ENCODE measurements around the gene SNCB. TPM values are rescaled to one million over a fixed set of nuclear protein-coding genes. Genes with fewer than 3 reads are reported as not detected.

SNCB gene
- polyA plus RNA-seq, 1 donor, result not detected

DNA sequence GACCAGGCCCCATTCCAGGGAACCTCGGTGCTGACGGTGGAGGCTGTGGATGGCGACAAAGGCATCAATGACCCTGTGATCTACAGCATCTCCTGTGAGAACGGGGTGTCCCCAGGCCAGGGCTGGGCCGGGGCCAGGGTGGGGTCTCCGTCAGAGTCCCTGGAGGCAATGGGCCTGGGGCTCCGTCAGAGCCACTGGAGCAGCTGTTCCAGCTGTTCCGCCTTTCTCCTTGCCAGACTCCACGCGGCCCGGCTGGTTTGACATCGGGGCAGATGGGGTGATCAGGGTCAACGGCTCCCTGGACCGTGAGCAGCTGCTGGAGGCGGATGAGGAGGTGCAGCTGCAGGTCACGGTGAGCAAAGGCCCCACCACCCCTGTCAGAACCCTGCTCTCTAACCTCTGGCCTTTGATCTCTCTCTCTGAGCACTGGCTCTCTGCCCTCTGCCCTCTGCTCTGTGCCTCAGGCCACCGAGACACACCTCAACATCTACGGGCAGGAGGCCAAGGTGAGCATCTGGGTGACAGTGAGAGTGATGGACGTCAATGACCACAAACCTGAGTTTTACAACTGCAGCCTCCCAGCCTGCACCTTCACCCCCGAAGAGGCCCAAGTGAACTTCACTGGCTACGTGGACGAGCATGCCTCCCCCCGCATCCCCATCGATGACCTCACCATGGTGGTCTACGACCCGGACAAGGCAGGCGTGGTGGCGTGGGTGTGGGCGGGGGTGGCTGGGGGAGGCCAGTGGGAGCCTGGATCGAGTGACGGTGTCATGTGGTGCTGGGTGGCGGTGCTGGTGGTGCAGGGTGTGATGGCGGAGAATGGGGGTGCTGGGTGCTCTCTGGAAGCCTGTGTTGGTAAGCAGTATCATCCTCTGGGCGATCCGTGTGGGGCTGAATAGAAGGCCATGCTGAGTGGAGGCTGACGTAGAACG lies 54.6 kb downstream of the SNCB start:
- no peak for DNase-seq (ENCODE audit: low read depth)

- DNase-seq (ENCODE audit: low read depth), result no peak
Measured at GRCh38 chr5:176575066-176575465, 55.3 kb downstream of the SNCB start.

DNA sequence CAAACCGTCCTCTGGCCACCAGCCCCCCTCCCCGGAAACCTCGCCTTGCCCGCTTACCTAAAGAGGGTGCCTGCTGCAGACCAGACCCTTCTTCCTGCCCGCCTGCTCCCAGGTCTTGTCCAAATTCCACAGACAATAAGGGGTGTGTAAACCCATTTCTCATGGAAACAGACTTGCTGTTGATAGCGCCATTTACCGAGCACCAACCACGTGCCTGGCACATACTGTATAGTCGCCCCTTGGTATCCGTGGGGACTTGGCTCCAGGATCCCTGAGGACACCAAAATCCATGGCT lies 56.1 kb downstream of the SNCB start:
- no peak for DNase-seq (ENCODE audit: low read depth)

DNA sequence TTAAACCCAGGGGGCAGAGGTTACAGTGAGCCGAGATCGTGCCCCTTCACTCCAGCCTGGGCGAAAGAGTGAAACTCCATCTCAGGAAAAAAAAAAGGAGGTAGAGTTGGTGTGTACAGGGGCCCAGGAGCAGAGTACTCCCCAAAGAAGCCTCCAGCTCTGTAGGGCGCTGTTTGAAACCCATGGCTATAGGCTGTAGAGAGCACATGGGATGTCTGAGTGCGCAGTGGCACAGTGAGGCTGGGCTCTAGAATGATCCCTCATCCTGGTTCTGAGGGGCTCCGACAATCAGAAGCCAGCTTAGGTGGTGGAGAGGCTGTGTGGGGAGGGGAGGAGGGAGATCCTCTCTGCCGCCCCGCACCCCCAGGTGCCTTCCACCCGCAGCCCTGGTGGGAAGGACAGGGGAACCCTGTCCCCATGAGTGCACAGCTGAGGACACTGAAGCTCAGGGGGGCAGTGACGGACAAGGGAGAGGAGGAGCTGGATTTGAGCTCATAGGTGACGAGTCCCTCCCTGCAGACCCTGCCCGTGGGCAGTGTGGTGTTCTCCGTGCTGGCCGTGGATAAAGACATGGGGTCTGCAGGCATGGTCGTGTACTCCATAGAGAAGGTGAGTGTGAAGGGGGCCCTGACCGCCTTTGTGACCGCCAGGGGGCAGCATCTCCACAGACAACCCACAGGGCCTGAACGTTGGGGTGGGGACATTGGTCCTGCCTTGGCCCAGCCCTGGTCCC lies 56.6 kb downstream of the SNCB start:
- DNase-seq (ENCODE audit: low read depth), result no peak

Other genes starting within 250 kb of the SNCB start
- gene NOP16, start 241.9 kb downstream of the SNCB start, polyA plus RNA-seq (ENCODE audit: insufficient read length), result 30.4 TPM
- 205 TPM for gene HIGD2A, start 241.8 kb downstream of the SNCB start, polyA plus RNA-seq (ENCODE audit: insufficient read length)
- 56.3 TPM for gene CLTB, start 214.0 kb downstream of the SNCB start, polyA plus RNA-seq (ENCODE audit: insufficient read length)
- gene FAF2, start 182.1 kb downstream of the SNCB start, polyA plus RNA-seq (ENCODE audit: insufficient read length), result 22.6 TPM
- 32.6 TPM for gene RNF44, start 93.1 kb downstream of the SNCB start, polyA plus RNA-seq (ENCODE audit: insufficient read length)
- gene CDHR2, start 81.2 kb downstream of the SNCB start, polyA plus RNA-seq (ENCODE audit: insufficient read length), result not detected
- gene GPRIN1, start 20.4 kb downstream of the SNCB start, polyA plus RNA-seq (ENCODE audit: insufficient read length), result 0.49 TPM
- gene EIF4E1B, start 141 bp upstream of the SNCB start, polyA plus RNA-seq (ENCODE audit: insufficient read length), result not detected
- gene TSPAN17, start 16.9 kb upstream of the SNCB start, polyA plus RNA-seq (ENCODE audit: insufficient read length), result 28.7 TPM
- 1.7 TPM for gene UNC5A, start 180.0 kb upstream of the SNCB start, polyA plus RNA-seq (ENCODE audit: insufficient read length)

All from forelimb muscle (tissue), 1 donor.